Right lobe of liver (tissue), 6 donors: Measurements from ENCODE around the gene ODAD2. TPM values are rescaled to one million over a fixed set of nuclear protein-coding genes. Genes with fewer than 3 reads are reported as not detected.

Experiments used
- ATAC-seq, 4 donors: fragments of 200-7000 bp; cut with Tn5 transposase; one replicate each; pipeline ENCODE4 v1.9.1; 2020; ENCODE audit warnings: mild to moderate bottlenecking in 4 of 4, moderate library complexity in 4 of 4
- DNase-seq, 3 donors: peaks; one replicate each; pipeline ENCODE4 v3.0.0-alpha.2; 2020
- H3K27ac ChIP-seq, 3 donors: fragments of 200-600 bp; one replicate each; pipeline ENCODE4 v1.8.0; 2022
- H3K27me3 ChIP-seq, 2 donors: fragments of 200-600 bp; one replicate each; pipeline ENCODE4 v1.8.0; 2022
- H3K36me3 ChIP-seq, 4 donors: fragments of 200-600 bp; sonication (generic) in 1 of 4; one replicate each; pipeline versions ENCODE4 v1.5.1 to v1.8.0; 2017 to 2022; ENCODE audit warnings: control low read depth in 1 of 4
- H3K4me1 ChIP-seq, 4 donors: fragments of 200-600 bp; sonication (generic) in 1 of 4; one replicate each; pipeline versions ENCODE4 v1.5.1 to v1.8.0; 2017 to 2022; ENCODE audit warnings: control low read depth in 1 of 4
- H3K4me3 ChIP-seq, 3 donors: fragments of 200-600 bp; one replicate each; pipeline ENCODE4 v1.8.0; 2022
- H3K9me3 ChIP-seq, 4 donors: fragments of 200-600 bp; sonication (generic) in 1 of 4; one replicate each; pipeline versions ENCODE4 v1.5.1 to v1.8.0; 2017 to 2022; ENCODE audit warnings: control low read depth in 1 of 4
- CTCF ChIP-seq, 4 donors: fragments of 200-600 bp in 3 of 4; fragments of 450-650 bp in 1 of 4; IDR thresholded peaks; one replicate each; pipeline versions ENCODE4 v1.5.1 to v1.8.0; 2016 to 2022; ENCODE audit warnings: antibody characterized with exemption in 4 of 4, mild to moderate bottlenecking in 2 of 4
- POLR2A ChIP-seq: fragments of 450-650 bp; IDR thresholded peaks from one replicate; pipeline ENCODE4 v1.6.1; 2017; ENCODE audit warnings: antibody characterized with exemption, mild to moderate bottlenecking
- WGBS: methylation state at CpG from one replicate; pipeline ENCODE4 v1.1.6; 2018; ENCODE audit warnings: low coverage, low lambda C conversion rate; ENCODE audit not compliant: insufficient coverage; ENCODE audit errors: missing lambda C conversion rate; 5-methylcytosine and 5-hydroxymethylcytosine counted together
- intact Hi-C, 2 donors: fragments of 100-400 bp; cut with DNase I; formaldehyde crosslinking; loops; one replicate each; pipeline versions ENCODE4 v1.11.2 to v1.14.1; 2022
- total RNA-seq, 6 experiments: library from RNA; depleted of rRNA in 2 of 6; stranded (reverse); fragments of >200 nt in 2 of 6; fragmentation: NEBNext Ultra II Directional in 3 of 6; extraction: Animal tissue kit (Norgen Biotek cat#: 25700) in 3 of 6; gene quantifications; one replicate each; pipeline versions ENCODE4 v1.1.0 to v1.2.4, GENCODE V29; 2016 to 2023
- donor health status: DM: no; HTN: yes; CAD: no.
- donor health status: DM: no; HTN: no; CAD: no.
- donor health status: DM: no; HTN: no; CAD: no.
- donor health status: DM: no; HTN: yes; CAD: no.
- donor health status: DM: no; HTN: yes; CAD: no.

The ODAD2 gene
- total RNA-seq, 6 experiments from 2014 or later: 0.44 to 0.81 (median 0.55) TPM; not detected in 3

GRCh38 chr10:28010821-28011220 lies 11.9 kb upstream of the ODAD2 start:
- intact Hi-C loops: no loop called here
- Histone ChIP-seq H3K27ac (no peak overlapping the region), H3K9me3 (no peaks in the 10 kb centered on the region), H3K4me3 (no peak overlapping the region), H3K27me3 (no peaks in the 10 kb centered on the region), H3K4me1 (no peaks in the 10 kb centered on the region), H3K36me3 (no peaks in the 10 kb centered on the region)
- TF ChIP-seq CTCF (IDR thresholded peaks at IDR 0.05): no peak
- TF ChIP-seq POLR2A: no peak
- WGBS: no CpG with 5 or more reads among the region's 1 CpG
- ATAC-seq: no peak
- no peak for DNase-seq

GRCh38 chr10:28008054-28008453 lies 9.2 kb upstream of the ODAD2 start:
- intact Hi-C loops: no loop called here
- Histone ChIP-seq H3K9me3 (no peaks in the 10 kb centered on the region), H3K36me3 (no peaks in the 10 kb centered on the region), H3K27ac (no peak overlapping the region), H3K4me3 (no peak overlapping the region), H3K27me3 (no peaks in the 10 kb centered on the region), H3K4me1 (no peaks in the 10 kb centered on the region)
- DNase-seq: no peak
- TF ChIP-seq CTCF (IDR thresholded peaks at IDR 0.05): no peak
- TF ChIP-seq POLR2A: no peak
- 45% methylated on average over 3 of the region's 3 CpGs for WGBS
- ATAC-seq: no peak

GRCh38 chr10:28001353-28001752 lies 2.5 kb upstream of the ODAD2 start:
- Histone ChIP-seq H3K4me1 (peaks cover 0 to 4% (median 0%) of the 10 kb centered on the region in 4 donors), H3K4me3 (no peak overlapping the region), H3K27ac (no peak overlapping the region), H3K36me3 (no peaks in the 10 kb centered on the region), H3K9me3 (no peaks in the 10 kb centered on the region), H3K27me3 (no peaks in the 10 kb centered on the region)
- 65% methylated on average over 2 of the region's 7 CpGs for WGBS
- ATAC-seq: no peak
- TF ChIP-seq POLR2A: no peak
- no peak for TF ChIP-seq CTCF (IDR thresholded peaks at IDR 0.05)
- intact Hi-C loops: no loop called here
- DNase-seq: no peak

- peak; percentile 90 to 93 (median 92) for ATAC-seq
- under 1% methylated on average over 26 of the region's 62 CpGs for WGBS
- H3K4me3 ChIP-seq: peak overlapping the region; percentile 59 to 73 (median 61)
- H3K4me1 ChIP-seq: peaks cover 0 to 4% (median 0%) of the 10 kb centered on the region in 4 donors
- DNase-seq: peak in 2 of 3 donors; percentile 41 to 67
- no peaks in the 10 kb centered on the region for H3K36me3 ChIP-seq
- no peaks in the 10 kb centered on the region for H3K27me3 ChIP-seq
- TF ChIP-seq CTCF (IDR thresholded peaks at IDR 0.05): no peak
- no peak for TF ChIP-seq POLR2A
- intact Hi-C loops: no loop called here
- H3K27ac ChIP-seq: no peak overlapping the region
- H3K9me3 ChIP-seq: no peaks in the 10 kb centered on the region
Observed at GRCh38 chr10:27998178-27998953, 513 bp downstream of the ODAD2 start.
